ENCODE measurements around the gene PPP1R37. TPM values are rescaled to one million over a fixed set of nuclear protein-coding genes. Genes with fewer than 3 reads are reported as not detected.

The PPP1R37 gene
- total RNA-seq, 4 donors from 2014 or later = 22.1 to 44.1 (median 33.5) TPM

DNA sequence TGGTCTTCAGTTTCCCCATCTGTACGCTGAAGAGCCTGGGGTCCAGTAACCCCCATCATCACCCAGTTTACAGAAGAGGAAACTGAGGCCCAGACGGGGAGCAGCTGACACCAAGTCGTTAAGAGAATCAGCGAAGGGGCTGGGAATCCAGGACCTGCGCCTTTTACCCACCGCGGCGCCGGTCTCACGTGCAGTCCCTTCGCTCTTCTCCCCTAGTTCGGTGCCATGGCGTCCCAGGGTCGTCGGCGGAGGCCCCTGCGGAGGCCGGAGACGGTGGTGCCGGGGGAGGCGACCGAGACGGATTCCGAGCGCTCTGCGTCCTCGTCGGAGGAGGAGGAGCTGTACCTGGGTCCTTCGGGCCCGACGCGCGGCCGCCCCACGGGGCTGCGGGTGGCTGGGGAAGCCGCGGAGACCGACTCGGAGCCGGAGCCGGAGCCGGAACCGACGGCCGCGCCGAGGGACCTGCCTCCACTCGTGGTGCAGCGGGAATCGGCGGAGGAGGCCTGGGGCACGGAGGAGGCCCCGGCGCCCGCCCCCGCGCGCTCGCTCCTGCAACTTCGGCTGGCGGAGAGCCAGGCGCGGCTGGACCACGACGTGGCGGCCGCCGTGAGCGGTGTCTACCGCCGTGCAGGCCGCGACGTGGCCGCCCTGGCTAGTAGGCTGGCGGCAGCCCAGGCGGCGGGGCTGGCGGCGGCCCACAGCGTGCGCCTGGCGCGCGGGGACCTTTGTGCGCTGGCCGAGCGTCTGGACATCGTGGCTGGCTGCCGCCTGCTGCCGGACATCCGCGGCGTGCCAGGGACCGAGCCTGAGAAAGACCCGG is 86.3 kb downstream of the PPP1R37 start:
- Histone ChIP-seq H3K9me3 (no peaks in the 10 kb centered on the region), H3K36me3 (peaks cover 0 to 28% (median 0%) of the 10 kb centered on the region in 3 donors), H3K27me3 (no peaks in the 10 kb centered on the region), H3K27ac (peak overlapping the region; percentile 51 to 99 (median 86)), H3K4me1 (peaks cover 0 to 40% (median 18%) of the 10 kb centered on the region in 4 donors), H3K4me3 (peak overlapping the region; percentile 60 to 96 (median 80))
- DNase-seq (ENCODE audit: low spot score in 2 of 2) = no peak
- TF ChIP-seq CTCF (IDR thresholded peaks at IDR 0.05) (no peak), POLR2A (IDR thresholded peaks at IDR 0.05) (no peak), EP300 (IDR thresholded peaks at IDR 0.05) (no peak)
- WGBS, 2 donors = 0 to 2% methylated on average over 32 to 60 of the region's 97 CpGs

GRCh38 chr19:45179892-45180370 is 87.0 kb downstream of the PPP1R37 start:
- H3K9me3 ChIP-seq = no peaks in the 10 kb centered on the region
- TF ChIP-seq POLR2A (IDR thresholded peaks at IDR 0.05) (no peak), EP300 (IDR thresholded peaks at IDR 0.05) (no peak), CTCF (IDR thresholded peaks at IDR 0.05) (no peak)
- H3K27me3 ChIP-seq = no peaks in the 10 kb centered on the region
- peak overlapping the region; percentile 60 to 96 (median 80) for H3K4me3 ChIP-seq
- H3K36me3 ChIP-seq = peaks cover 0 to 28% (median 0%) of the 10 kb centered on the region in 3 donors
- DNase-seq (ENCODE audit: low spot score in 2 of 2) = no peak
- peaks cover 0 to 40% (median 18%) of the 10 kb centered on the region in 4 donors for H3K4me1 ChIP-seq
- WGBS, 2 donors = 55 to 59% methylated on average over 9 of the region's 9 CpGs
- peak overlapping the region in 2 of 4 donors; percentile 80 to 99 for H3K27ac ChIP-seq

DNA sequence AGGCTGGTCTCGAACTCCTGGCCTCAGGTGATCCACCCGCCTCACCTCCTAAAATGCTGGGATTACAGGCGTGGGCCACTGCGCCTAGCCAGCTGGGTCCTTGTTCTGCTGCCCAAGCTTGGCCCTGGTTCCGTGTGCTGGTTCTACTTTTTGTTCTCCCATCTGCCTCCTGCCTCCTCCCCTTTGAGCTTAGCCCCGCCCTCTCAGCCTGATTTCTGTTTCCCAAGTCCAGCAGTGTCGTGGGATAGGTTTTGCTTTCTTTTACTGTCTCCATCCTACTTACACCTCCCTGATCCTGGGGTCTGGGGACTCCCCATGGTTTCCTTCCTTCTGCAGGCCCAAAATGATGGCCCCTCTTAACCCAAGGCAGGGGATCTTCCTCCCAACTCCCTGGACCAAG is 88.0 kb downstream of the PPP1R37 start:
- H3K27ac ChIP-seq = no peak overlapping the region
- no peak for DNase-seq (ENCODE audit: low spot score in 2 of 2)
- WGBS, 2 donors = 81% methylated on average over 7 of the region's 7 CpGs
- no peak for TF ChIP-seq POLR2A (IDR thresholded peaks at IDR 0.05)
- no peak for TF ChIP-seq CTCF (IDR thresholded peaks at IDR 0.05)
- no peak for TF ChIP-seq EP300 (IDR thresholded peaks at IDR 0.05)
- H3K27me3 ChIP-seq = no peaks in the 10 kb centered on the region
- H3K4me1 ChIP-seq = peaks cover 0 to 40% (median 18%) of the 10 kb centered on the region in 4 donors
- no peak overlapping the region for H3K4me3 ChIP-seq
- H3K36me3 ChIP-seq = peaks cover 0 to 28% (median 0%) of the 10 kb centered on the region in 3 donors
- H3K9me3 ChIP-seq = no peaks in the 10 kb centered on the region

- WGBS, 2 donors = 86 to 90% methylated on average over 4 of the region's 4 CpGs
- H3K36me3 ChIP-seq = peaks cover 0 to 28% (median 0%) of the 10 kb centered on the region in 3 donors
- H3K27me3 ChIP-seq = no peaks in the 10 kb centered on the region
- no peak overlapping the region for H3K27ac ChIP-seq
- no peak for DNase-seq (ENCODE audit: low spot score in 2 of 2)
- H3K4me3 ChIP-seq = no peak overlapping the region
- TF ChIP-seq EP300 (IDR thresholded peaks at IDR 0.05) (no peak), POLR2A (IDR thresholded peaks at IDR 0.05) (no peak), CTCF (IDR thresholded peaks at IDR 0.05) (no peak)
- H3K4me1 ChIP-seq = peaks cover 0 to 29% (median 15%) of the 10 kb centered on the region in 4 donors
- no peaks in the 10 kb centered on the region for H3K9me3 ChIP-seq
Measured at GRCh38 chr19:45182758-45183157, 89.8 kb downstream of the PPP1R37 start.

GRCh38 chr19:45184115-45184514 is 91.1 kb downstream of the PPP1R37 start:
- Histone ChIP-seq H3K36me3 (peaks cover 0 to 28% (median 0%) of the 10 kb centered on the region in 3 donors), H3K27me3 (no peaks in the 10 kb centered on the region), H3K4me1 (peaks cover 0 to 28% (median 15%) of the 10 kb centered on the region in 4 donors), H3K9me3 (no peaks in the 10 kb centered on the region), H3K4me3 (no peak overlapping the region), H3K27ac (no peak overlapping the region)
- WGBS, 2 donors = 89 to 91% methylated on average over 5 of the region's 5 CpGs
- TF ChIP-seq POLR2A (IDR thresholded peaks at IDR 0.05) (no peak), EP300 (IDR thresholded peaks at IDR 0.05) (no peak), CTCF (IDR thresholded peaks at IDR 0.05) (no peak)
- DNase-seq (ENCODE audit: low spot score in 2 of 2) = no peak

Measured in tibial nerve (tissue), 4 donors.